Measurements from ENCODE around the gene EMX2.

EMX2 gene

GRCh38 chr10:117590101-117590875, 47.7 kb downstream of the EMX2 start:
- Mint-ChIP-seq H3K27ac (no peak overlapping the region), H3K4me3 (no peak overlapping the region), H3K9me3 (peaks cover 2% of the 10 kb centered on the region), H3K36me3 (no peaks in the 10 kb centered on the region), H3K4me1 (no peaks in the 10 kb centered on the region), H3K27me3 (no peaks in the 10 kb centered on the region)
- ATAC-seq = no peak

- no peak for ATAC-seq
- Mint-ChIP-seq H3K4me3 (no peak overlapping the region), H3K9me3 (peaks cover 2% of the 10 kb centered on the region), H3K36me3 (no peaks in the 10 kb centered on the region), H3K4me1 (no peaks in the 10 kb centered on the region), H3K27me3 (no peaks in the 10 kb centered on the region), H3K27ac (no peak overlapping the region)
These were observed 48.5 kb downstream of the EMX2 start for GRCh38 chr10:117591043-117591442.

GRCh38 chr10:117594722-117595121, 52.2 kb downstream of the EMX2 start:
- no peaks in the 10 kb centered on the region for H3K27me3 Mint-ChIP-seq
- H3K4me1 Mint-ChIP-seq = no peaks in the 10 kb centered on the region
- H3K27ac Mint-ChIP-seq = no peak overlapping the region
- no peaks in the 10 kb centered on the region for H3K9me3 Mint-ChIP-seq
- H3K4me3 Mint-ChIP-seq = no peak overlapping the region
- no peaks in the 10 kb centered on the region for H3K36me3 Mint-ChIP-seq
- ATAC-seq = no peak

GRCh38 chr10:117596706-117597105, 54.2 kb downstream of the EMX2 start:
- no peaks in the 10 kb centered on the region for H3K36me3 Mint-ChIP-seq
- no peak for ATAC-seq
- H3K4me3 Mint-ChIP-seq = no peak overlapping the region
- H3K27ac Mint-ChIP-seq = no peak overlapping the region
- peaks cover 2% of the 10 kb centered on the region for H3K27me3 Mint-ChIP-seq
- no peaks in the 10 kb centered on the region for H3K4me1 Mint-ChIP-seq
- no peaks in the 10 kb centered on the region for H3K9me3 Mint-ChIP-seq

DNA sequence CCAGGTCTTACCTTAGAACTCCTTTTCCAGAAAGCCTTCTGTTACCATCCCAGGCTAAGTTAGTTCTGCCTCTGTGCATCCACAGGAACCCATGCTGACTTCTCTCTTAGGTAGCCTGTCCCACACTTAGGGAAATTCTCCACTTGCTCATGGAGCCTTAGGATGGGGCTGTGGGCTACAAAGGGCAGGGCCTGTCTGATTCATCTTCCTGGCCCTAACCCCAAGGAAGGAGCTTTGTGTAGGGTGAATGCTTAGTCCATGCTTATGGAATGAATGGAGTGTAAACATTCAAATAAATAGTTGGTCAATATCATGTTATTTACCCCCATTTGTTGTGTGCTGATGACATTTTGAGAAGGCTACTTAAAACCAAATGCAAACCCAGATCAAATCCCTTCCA, 54.7 kb downstream of the EMX2 start:
- no peak overlapping the region for H3K27ac Mint-ChIP-seq
- H3K4me1 Mint-ChIP-seq = no peaks in the 10 kb centered on the region
- no peak overlapping the region for H3K4me3 Mint-ChIP-seq
- H3K36me3 Mint-ChIP-seq = no peaks in the 10 kb centered on the region
- no peaks in the 10 kb centered on the region for H3K9me3 Mint-ChIP-seq
- H3K27me3 Mint-ChIP-seq = peaks cover 7% of the 10 kb centered on the region
- ATAC-seq = no peak

Data from stimulated activated memory B cell treated with anti-CD40 and anti-IgM and Interleukin-4, amounts not matched to agents 10 μg/mL and 1 μg/mL and 100 μg/mL, for 72 hours (primary cell).